SKM-1 treated with dmso at 0.1 percent for 144 hours (cell line): ENCODE measurements around the gene EEA1.
A peak's percentile ranks its signal among the peaks of the same experiment; 100 is the strongest.
"Not testable (repeated sequence)": the region's sequence is repeated elsewhere in the genome, so short reads cannot be mapped to it uniquely, and the experiment has no call there.

Experiments used
- DNase-seq: peaks from one replicate; lab custom pipeline; 2025; ENCODE audit not compliant: unreplicated experiment; lab: John Stamatoyannopoulos, UW

The EEA1 gene

GRCh38 chr12:92928962-92929915, at the start of gene EEA1:
Gene EEA1, minus strand, starts transcription at chr12:92929295. Its CDS starts 229 bp downstream, at chr12:92929066.
- peak; percentile 80 for DNase-seq

DNA sequence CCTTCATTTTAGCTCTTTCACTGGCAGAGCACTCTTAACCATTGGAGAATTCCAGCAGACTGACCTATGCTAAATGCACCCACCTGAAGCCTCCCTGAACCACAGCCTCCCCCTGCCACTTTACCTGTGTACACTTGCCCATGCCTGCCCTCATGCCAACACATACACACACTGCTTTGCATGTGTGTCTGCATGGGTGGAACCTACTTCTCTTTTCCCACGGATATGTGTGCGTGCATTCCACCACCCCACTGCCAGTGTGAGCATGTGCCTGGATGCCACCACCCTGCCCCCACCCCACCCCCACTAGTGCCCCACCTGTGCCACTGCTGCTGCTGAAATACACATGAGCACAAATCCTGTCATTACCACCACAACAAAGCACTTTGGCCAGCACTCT, 49.5 kb upstream of the EEA1 start:
- no peak for DNase-seq

- no peak for DNase-seq
Observed at GRCh38 chr12:92977326-92977725, 48.2 kb upstream of the EEA1 start.

DNA sequence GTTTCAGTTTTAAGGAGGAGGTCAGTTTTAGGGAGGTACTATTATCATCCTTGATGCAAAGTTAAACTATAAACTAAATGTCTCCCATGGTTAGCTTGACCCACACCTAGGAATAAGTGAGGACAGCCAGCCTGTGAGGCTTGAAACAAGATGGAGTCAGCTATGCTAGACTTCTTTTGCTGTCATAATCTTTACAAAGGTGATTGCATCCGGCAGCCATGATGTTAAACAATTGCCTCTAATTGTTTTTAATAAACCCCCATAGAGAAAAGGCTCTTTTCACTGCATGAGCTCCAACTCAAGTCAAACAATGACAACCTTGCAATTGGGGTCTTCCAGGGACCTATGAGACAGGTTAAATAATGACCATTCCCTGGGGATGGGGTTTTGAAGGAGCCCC, 45.7 kb upstream of the EEA1 start:
- DNase-seq: no peak

GRCh38 chr12:92973614-92974013, 44.5 kb upstream of the EEA1 start:
- peak; percentile 75 for DNase-seq

GRCh38 chr12:92971859-92972524, 42.9 kb upstream of the EEA1 start:
- no peak for DNase-seq

DNA sequence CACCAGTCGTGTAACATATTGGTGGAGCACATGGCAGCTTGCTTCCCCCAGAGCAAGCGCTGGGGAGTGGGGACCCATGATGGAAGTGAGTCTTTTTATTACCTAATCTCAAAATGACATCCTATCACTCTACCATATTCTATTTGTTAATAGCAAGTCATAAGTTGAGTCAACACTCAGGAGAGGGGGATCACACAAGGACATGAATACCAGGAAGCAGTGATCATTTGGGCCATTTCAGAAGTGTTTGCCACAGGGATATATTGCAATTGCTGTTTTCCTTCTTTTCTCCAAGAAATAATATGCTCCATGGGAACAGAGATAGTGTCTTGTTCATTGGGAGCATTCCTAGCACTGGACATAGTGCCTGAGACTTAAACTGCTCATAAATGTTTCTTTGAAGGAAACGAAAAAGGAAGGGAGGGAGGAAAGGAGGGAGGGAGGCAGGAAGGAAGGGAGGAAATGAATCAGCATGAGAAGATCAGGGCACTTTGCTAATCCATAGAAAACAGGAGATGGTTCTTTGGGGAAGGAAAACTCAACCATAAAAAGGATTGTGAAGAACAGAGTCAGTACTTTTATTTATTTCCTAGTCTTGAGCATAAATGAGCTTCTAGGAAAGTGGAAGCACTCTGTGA, 39.2 kb upstream of the EEA1 start:
- no peak for DNase-seq

- not testable (repeated sequence) for DNase-seq
Observed at GRCh38 chr12:92964378-92964777, 35.3 kb upstream of the EEA1 start.

GRCh38 chr12:92961949-92962348, 32.9 kb upstream of the EEA1 start:
- DNase-seq: no peak

- DNase-seq: no peak
Observed at GRCh38 chr12:92955997-92956663, 27.0 kb upstream of the EEA1 start.

DNA sequence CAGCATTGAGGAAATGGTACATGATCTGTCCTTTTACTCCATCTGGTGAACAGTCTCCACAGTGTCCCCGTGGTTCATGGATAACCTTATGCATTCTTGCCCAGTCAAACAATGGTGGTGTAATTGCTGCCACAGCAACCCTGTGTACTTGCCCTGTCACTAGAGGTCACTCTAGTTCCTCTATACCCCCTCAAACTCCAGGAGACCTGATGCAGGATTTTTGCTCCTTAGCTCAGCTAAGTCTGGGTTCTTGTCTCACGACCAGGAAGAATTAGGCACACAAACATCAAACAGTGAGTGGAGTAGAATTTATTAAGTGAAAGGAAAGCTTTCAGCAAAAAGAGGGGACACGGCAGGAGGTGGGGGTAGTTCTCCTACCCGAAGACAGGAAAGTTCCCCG, 24.7 kb upstream of the EEA1 start:
- DNase-seq: no peak

- DNase-seq: no peak
Observed at GRCh38 chr12:92952394-92952793, 23.3 kb upstream of the EEA1 start.

DNA sequence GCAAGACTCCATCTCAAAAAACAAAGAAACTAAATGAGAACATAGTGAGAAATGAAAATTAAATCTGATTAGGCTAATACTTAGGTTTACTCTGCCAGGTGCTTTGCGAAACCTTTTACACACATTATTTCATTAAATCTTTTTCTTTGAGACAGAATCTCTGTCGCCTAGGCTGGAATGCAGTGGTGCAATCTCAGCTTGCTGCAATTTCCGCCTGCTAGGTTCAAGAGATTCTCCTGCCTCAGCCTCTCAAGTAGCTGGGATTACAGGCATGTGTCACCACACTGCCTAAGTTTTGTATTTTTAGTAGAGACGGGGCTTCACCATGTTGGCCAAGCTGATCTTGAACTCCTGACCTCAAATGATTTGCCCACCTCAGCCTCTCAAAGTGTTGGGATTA, 21.9 kb upstream of the EEA1 start:
- DNase-seq: no peak

DNA sequence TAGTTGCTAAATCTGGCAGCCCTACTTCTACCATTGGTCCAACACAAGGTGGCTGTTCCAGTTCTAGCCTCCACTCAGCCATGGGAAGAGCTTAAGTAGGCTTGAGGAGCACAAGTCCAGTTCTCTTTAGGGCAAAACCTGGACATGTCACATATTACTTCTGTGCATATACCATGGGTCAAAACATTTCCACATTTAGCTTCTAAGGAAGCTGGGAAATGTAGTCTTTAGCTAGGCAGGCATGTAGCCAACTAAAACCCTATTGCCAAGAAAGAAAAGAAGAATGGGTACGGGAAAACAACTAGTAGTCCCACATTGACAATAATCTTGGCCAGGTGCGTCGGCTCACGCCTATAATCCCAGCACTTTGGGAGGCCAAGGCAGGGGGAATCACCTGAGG, 20.9 kb upstream of the EEA1 start:
- no peak for DNase-seq

DNA sequence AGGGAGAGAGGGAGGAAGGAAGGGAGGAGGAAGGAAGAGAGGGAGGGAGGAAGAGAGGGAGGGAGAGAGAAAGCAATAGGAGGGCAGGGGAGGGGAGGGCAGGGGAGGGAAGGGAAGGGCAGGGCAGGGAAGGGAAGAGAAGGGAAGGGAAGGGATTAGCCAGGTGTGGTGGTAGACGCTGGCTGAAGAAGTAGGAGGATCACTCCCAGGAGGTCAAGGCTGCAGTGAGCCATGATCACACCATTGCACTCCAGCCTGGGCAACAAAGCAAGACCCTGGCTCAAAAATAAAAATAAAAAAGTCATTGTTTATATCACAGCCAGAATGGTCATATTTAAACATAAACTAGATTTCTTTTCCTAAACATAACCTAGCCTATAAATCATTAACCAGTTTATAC, 20.4 kb upstream of the EEA1 start:
- no peak for DNase-seq

GRCh38 chr12:92947589-92948215, 18.6 kb upstream of the EEA1 start:
- DNase-seq: no peak

GRCh38 chr12:92945659-92946220, 16.6 kb upstream of the EEA1 start:
- DNase-seq: no peak

GRCh38 chr12:92943482-92944250, 14.6 kb upstream of the EEA1 start:
- no peak for DNase-seq

DNA sequence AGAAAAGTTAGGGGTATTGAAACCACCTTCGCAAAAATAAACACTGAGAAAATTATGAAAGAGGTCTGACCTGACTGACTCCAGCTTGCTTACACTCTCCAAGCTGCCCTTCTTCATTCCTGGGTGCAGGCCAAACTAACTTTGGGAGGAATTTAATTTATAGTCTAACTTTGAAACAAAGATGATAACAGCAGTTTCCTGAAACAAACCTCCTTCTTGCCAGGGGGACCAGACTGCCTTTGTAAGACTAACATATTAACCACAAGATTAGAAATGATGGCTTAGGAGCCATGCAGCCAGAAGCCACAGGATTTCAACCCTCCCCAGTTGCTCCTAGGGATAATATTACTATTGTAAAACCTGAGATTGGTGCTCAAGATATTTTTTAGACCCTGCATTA, 13.8 kb upstream of the EEA1 start:
- DNase-seq: no peak

DNA sequence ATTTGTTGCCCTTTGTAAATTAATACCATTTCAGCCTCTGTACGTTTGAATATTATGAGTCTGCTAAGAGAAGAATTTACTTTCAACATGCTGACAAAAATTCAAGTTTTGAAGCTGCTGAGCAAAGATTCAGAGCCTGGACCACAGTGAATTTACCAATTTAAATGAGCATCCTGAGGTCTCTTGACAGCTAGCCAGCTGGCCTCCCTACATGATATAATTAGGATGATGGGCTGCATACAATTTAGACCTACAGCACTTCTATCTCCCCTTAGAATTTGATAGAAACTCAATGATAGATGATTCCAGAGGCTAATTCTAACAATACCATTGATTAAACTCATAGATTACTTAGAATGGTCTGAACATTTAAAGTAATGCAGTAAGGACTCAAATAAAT, 10.0 kb upstream of the EEA1 start:
- no peak for DNase-seq
